Stimulated activated CD8-positive, alpha-beta memory T cell treated with anti-CD3 and anti-CD28 coated beads, Interleukin-4, amount 100 ng/mL, for 48 hours (primary cell): ENCODE results near the gene CDCP2.
"Not testable (repeated sequence)": the region's sequence is repeated elsewhere in the genome, so short reads cannot be mapped to it uniquely, and the experiment has no call there.

Experiments used
- DNase-seq: peaks from one replicate; pipeline ENCODE4 v3.0.0-alpha.2; 2020

The CDCP2 gene

GRCh38 chr1:54167422-54168139 is 14.8 kb upstream of the CDCP2 start:
- no peak for DNase-seq

GRCh38 chr1:54166357-54166756 is 13.6 kb upstream of the CDCP2 start:
- not testable (repeated sequence) for DNase-seq

GRCh38 chr1:54165146-54165545 is 12.3 kb upstream of the CDCP2 start:
- DNase-seq, result no peak

GRCh38 chr1:54163573-54163972 is 10.8 kb upstream of the CDCP2 start:
- DNase-seq, result no peak

- DNase-seq, result no peak
Observed at GRCh38 chr1:54163051-54163450, 10.3 kb upstream of the CDCP2 start.

- no peak for DNase-seq
Observed at GRCh38 chr1:54161495-54162168, 8.8 kb upstream of the CDCP2 start.

GRCh38 chr1:54160351-54160750 is 7.6 kb upstream of the CDCP2 start:
- no peak for DNase-seq

- DNase-seq, result no peak
Observed at GRCh38 chr1:54159733-54160316, 7.0 kb upstream of the CDCP2 start.

GRCh38 chr1:54158071-54158470 is 5.3 kb upstream of the CDCP2 start:
- DNase-seq, result no peak

- DNase-seq, result no peak
Observed at GRCh38 chr1:54157401-54157800, 4.6 kb upstream of the CDCP2 start.

- no peak for DNase-seq
Observed at GRCh38 chr1:54156986-54157385, 4.2 kb upstream of the CDCP2 start.

GRCh38 chr1:54156201-54156600 is 3.4 kb upstream of the CDCP2 start:
- no peak for DNase-seq

GRCh38 chr1:54153535-54154439 is 987 bp upstream of the CDCP2 start:
- no peak for DNase-seq

GRCh38 chr1:54151013-54151412 is 1.8 kb downstream of the CDCP2 start:
- no peak for DNase-seq

GRCh38 chr1:54149734-54150133 is 3.1 kb downstream of the CDCP2 start:
- no peak for DNase-seq

- DNase-seq, result no peak
Observed at GRCh38 chr1:54144366-54144765, 8.4 kb downstream of the CDCP2 start.

GRCh38 chr1:54142146-54142900 is 10.5 kb downstream of the CDCP2 start:
- no peak for DNase-seq

- DNase-seq, result no peak
Observed at GRCh38 chr1:54139711-54140110, 13.1 kb downstream of the CDCP2 start.

- no peak for DNase-seq
Observed at GRCh38 chr1:54138994-54139393, 13.8 kb downstream of the CDCP2 start.

GRCh38 chr1:54137534-54138061 is 15.2 kb downstream of the CDCP2 start:
- DNase-seq, result no peak

GRCh38 chr1:54136963-54137533 is 15.8 kb downstream of the CDCP2 start:
- no peak for DNase-seq
